Stimulated activated CD8-positive, alpha-beta memory T cell treated with anti-CD3 and anti-CD28 coated beads, Interleukin-12 subunit alpha, Interleukin-12 subunit beta, amount 100 ng/mL, for 4 hours (primary cell): ENCODE measurements around the gene SRGAP3.

ENCODE experiments used
- DNase-seq: peaks from one replicate; pipeline ENCODE4 v3.0.0-alpha.2; 2020; ENCODE audit warnings: low read depth

SRGAP3 gene

DNA sequence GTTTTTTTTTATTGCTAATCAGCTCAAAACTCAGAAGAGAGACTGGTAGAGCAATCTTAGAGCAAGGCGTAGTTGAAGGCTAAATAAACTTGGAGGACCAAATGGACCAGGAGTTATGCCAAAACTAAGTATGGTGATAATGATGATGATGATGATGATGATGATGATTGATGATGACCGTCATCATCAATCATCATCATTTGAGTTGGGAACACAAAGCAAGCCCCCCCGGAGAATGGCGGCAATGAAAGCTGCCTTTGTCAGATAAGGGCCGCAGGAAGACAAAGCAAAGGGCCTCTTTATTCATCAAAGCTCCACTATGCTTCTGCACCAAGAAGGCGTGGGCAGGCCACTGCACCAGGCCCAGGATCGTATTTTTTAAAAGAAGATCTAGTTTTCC lies 204.1 kb downstream of the SRGAP3 start:
- no peak for DNase-seq

DNA sequence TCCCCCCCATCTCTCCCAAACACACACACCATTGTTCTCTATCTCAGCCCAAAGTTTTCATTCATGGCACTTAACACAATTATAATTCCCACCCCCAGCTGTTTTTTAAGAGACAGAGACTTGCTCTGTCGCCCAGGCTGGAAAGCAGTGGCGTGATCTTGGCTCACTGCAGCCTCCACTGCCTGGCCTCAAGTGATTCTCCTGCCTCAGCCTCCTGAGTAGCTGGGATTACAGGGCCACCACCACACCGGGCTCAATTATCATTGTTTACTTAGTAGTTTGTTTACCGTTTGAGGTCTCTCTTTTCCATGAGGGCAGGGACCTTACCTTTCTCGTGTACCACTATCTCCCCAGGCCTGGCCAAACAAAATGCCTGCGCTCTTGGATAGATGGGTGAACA lies 206.4 kb downstream of the SRGAP3 start:
- DNase-seq, result no peak

- DNase-seq, result no peak
Observed at GRCh38 chr3:9041626-9042025, 207.8 kb downstream of the SRGAP3 start.

DNA sequence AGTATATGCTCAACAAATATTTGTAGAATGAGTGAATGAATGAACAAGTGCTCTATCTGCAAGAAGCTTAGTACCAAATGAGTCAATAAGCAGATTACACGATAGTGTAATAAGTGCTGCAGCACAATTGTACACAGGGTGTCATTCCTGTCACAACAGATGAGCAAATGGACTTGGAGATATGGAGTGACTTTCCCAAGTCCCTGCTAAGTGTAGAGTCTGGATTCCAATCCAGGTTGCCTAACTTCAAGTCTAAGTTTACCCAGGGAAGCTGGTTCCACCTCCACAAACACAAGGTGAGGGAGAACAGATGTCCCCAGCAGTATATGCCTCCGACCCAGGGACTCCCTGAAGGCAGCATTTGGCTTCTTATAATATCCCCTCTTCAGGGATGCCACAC lies 208.4 kb downstream of the SRGAP3 start:
- no peak for DNase-seq

DNA sequence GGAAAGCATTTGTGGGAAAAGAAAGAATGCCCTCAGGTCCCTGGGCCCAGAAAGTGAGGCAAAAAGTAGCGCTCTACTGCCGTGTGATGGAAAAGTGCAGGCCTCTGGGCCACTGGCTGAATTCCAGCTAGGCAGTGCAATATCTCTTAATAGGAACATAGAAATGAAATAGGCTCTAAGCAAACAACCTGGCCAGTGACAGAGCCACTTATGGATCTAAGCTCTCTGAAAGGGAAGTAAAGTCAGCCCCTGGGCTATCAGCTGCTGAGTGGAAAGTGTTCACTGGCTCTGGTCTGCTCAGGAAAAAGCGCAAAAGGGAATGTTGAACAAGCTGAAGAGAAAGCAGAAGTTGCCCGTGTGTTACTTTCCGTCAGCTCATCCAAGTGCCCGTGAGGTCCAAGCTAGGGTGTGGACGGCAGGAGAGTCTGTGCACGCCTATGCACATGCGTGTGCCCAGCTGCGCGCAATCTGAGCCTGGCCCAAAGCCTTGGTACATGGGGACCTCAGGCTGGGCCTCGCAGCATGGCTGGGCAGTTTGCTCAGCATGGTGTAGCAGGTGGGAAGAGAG lies 212.2 kb downstream of the SRGAP3 start:
- no peak for DNase-seq

- no peak for DNase-seq
Observed at GRCh38 chr3:9036404-9037131, 212.9 kb downstream of the SRGAP3 start.

- DNase-seq, result no peak
Observed at GRCh38 chr3:9035961-9036360, 213.5 kb downstream of the SRGAP3 start.

DNA sequence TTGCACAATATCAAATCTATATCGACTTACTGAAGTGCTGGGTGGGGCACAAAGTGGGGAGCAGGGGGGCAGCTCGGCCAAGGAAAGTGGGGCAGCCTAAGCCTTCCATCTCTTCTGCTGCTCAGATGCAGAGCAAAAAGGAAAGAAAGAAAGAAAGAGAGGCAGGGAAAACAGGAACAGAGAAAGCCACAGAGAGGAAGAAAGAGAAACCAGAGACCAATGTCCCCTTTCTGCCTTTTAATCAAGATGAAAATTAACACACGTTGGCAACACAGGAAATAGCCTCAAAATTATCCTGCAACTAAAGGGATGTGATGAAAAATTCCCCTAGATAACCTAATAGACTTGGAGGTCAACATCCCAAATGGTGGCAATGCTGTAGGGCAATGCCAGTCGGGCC lies 214.0 kb downstream of the SRGAP3 start:
- DNase-seq, result no peak

DNA sequence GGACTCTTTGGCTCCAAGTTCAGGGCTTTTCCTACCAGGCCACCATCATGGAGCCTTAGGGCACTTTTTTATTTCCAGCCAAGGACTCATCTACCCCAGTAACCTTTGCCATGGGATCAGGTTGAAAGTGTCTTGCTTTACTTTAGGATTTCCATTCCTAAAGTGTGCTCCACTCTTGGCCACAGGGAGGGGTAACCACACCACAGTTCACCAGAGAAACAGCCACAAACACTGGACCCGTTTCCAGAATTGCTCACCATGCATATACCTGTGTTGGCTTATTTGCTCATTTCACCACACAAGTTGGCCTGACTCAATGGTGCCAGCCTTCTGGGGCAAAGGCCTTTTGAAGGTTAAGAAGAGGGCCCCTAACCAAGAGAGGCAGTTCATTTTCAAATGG lies 215.6 kb downstream of the SRGAP3 start:
- DNase-seq, result no peak

DNA sequence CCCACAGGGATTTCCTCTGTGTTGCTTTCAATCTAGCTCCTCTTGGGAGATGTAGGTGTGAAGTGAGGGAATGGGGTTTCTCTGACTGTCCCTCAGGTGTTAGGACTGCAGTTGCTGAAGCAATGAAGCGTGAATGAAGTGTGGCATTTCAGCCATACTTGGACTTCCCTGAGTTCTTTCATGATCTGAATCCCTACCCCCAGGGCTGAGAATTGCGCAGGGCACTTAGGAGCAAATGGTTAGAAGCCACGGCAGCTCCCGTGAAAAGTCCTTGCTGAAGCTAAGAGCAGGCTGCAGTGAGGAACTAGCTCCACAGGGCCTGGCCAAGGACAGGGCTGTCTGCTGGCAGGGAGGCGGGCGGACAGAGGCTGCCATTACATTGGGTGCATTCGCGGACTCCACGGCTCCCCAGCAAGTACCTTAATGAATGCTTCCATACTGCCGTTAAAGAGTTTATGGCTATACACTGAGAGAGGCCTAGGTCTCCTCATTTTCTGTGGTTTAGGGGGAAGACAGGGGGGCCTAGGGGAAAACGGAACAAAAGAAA lies 217.1 kb downstream of the SRGAP3 start:
- DNase-seq, result no peak

- DNase-seq, result no peak
Observed at GRCh38 chr3:9030034-9030433, 219.4 kb downstream of the SRGAP3 start.

GRCh38 chr3:9028134-9028533 lies 221.3 kb downstream of the SRGAP3 start:
- DNase-seq, result no peak

DNA sequence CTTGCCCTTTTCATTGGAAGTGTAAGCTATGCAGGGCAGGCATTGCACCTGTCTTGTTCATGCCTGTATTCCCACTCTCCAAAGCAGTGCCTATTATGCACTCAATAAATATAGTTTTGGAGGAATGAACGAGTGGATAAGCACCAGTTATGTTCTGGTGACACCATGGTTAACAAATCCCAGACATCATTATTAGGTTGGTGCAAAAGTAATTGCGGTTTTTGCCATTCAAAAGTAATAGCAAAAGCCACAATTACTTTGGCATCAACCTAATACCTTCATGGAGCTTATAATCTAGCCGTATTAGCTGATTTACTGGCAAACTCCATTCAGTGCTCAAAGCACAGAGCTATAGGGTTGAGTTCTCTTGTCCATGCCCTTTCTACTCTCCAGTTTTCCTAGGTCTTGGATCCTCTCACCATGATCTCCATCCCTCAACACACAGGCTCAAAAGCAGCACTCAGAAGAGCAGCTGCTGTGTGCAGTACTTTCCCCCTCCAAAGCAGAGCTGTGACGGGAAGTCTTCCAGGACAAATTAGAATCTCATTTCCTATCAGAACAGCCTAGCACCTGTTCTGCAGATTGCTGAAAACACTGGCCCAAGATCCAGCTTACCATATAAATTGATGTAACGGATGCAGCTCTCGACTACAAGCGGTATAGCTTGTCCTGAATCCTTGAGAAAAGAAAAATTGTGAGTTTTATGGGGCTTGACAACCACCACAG lies 223.0 kb downstream of the SRGAP3 start:
- DNase-seq, result no peak

- DNase-seq, result no peak
Observed at GRCh38 chr3:9024341-9024740, 225.1 kb downstream of the SRGAP3 start.

DNA sequence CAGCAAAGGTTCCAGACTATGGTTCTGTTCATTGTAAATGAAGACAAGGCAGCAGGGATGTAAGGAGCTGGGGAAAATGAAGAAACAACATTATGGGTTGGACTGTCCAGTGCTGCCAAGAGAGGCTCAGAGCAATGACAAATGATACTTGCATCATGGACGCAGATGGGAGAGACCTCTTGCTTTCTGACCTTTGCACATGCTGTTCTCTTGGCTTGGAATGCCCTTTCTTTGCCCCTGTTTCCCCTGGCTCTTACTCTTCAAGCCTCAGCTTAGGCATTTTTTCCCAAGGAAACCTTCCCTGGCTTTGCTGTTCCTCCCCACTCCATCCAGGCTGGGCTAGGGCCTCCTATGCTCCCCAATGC lies 226.2 kb downstream of the SRGAP3 start:
- DNase-seq, result no peak

GRCh38 chr3:9022305-9023225 lies 226.9 kb downstream of the SRGAP3 start:
- DNase-seq, result no peak

DNA sequence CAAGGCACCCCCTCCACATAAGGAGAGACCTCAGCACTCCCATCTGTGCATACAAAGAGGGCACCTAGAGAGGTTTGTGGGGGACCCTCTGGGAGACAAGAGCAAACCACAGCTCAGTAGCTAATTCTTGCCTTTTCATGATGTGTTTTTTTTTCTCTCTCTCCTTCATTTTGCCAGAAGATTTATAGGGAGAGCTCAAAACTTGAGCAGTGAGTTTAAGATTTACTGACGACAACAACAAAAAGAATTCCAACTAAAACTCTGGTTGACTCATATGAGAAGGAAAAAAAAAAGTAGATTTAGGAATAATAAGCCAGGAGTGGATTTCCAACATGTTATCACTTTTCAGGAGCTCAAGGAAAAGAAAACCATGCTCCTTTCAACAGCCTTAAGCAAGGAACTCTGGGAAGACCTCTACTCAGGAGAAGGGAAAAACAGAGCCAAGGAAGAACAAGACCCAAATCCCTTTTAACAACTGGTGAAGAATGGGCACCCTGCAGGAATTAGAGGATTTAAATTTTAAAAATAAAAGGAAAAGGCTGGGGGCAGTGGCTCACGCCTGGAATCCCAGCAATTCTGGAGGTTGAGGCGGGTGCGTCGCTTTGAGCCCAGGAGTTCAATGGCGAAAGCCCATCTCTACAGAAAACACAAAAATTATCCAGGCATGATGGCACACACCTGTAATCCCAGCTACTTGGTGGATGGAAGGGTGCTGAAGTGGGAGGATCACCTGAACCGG lies 228.0 kb downstream of the SRGAP3 start:
- no peak for DNase-seq

- DNase-seq, result no peak
Observed at GRCh38 chr3:9020426-9020825, 229.0 kb downstream of the SRGAP3 start.

- no peak for DNase-seq
Observed at GRCh38 chr3:9019259-9019961, 230.0 kb downstream of the SRGAP3 start.

DNA sequence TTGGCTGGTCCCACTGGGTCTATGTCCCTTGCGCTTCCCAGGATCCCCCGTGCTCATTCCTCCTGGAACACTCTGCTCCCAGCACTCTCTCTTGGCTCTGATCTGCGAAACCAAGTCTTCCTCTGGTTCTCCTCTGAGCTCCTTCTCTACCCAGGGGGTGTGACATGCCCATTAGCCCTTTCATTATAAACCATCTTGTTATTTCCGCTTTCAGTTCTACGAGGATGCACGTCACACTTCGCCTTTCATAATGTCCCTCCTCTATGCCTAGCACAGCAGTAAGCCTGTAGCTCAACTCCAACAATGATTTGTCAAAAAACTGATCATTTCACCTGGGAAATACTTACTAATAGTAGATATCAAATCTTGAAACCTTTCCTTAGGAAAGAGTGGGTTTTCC lies 234.2 kb downstream of the SRGAP3 start:
- DNase-seq, result no peak
